Stimulated activated CD4-positive, alpha-beta T cell treated with anti-CD3 and anti-CD28 coated beads, Interleukin-4, amount 100 ng/mL, for 4 hours (primary cell): ENCODE data around the gene FAM228B.
"Not testable (repeated sequence)": the region's sequence is repeated elsewhere in the genome, so short reads cannot be mapped to it uniquely, and the experiment has no call there.

Experiments
- DNase-seq, 2 experiments: peaks; one replicate each; pipeline ENCODE4 v3.0.0-alpha.2; 2020

Gene FAM228B

GRCh38 chr2:24123195-24123921 lies at the start of gene FAM228B, which contains the start of gene PFN4:
FAM228B (plus strand) TSS chr2:24123469; CDS start chr2:24124362, 893 bp downstream.
PFN4 (minus strand) TSS chr2:24123334; CDS start chr2:24122535, 799 bp downstream.
- peak; percentile 47 to 57 for DNase-seq

- no peak for DNase-seq
These were observed 49.5 kb upstream of the FAM228B start for GRCh38 chr2:24073816-24074215.

- DNase-seq = no peak
These were observed 48.0 kb upstream of the FAM228B start for GRCh38 chr2:24075259-24075658.

GRCh38 chr2:24075915-24076848 lies 47.1 kb upstream of the FAM228B start, which contains the start of gene SF3B6:
SF3B6 (minus strand) TSS chr2:24076326; CDS start chr2:24076229, 97 bp downstream.
- peak; percentile 99 to 100 for DNase-seq

GRCh38 chr2:24076849-24077534 lies 46.3 kb upstream of the FAM228B start:
- DNase-seq = no peak

- no peak for DNase-seq
These were observed 45.8 kb upstream of the FAM228B start for GRCh38 chr2:24077535-24077877.

GRCh38 chr2:24077879-24078278 lies 45.4 kb upstream of the FAM228B start:
- no peak for DNase-seq

- no peak for DNase-seq
These were observed 42.6 kb upstream of the FAM228B start for GRCh38 chr2:24080701-24081100.

GRCh38 chr2:24082787-24083566 lies 40.3 kb upstream of the FAM228B start:
- DNase-seq = no peak

- DNase-seq = no peak
These were observed 39.5 kb upstream of the FAM228B start for GRCh38 chr2:24083567-24084385.

- peak; percentile 64 to 83 for DNase-seq
These were observed 38.7 kb upstream of the FAM228B start, which contains the start of gene TP53I3 for GRCh38 chr2:24084386-24085199. TP53I3 (minus strand) TSS chr2:24084834; CDS start chr2:24084326, 508 bp downstream.

GRCh38 chr2:24085200-24085489 lies 38.1 kb upstream of the FAM228B start:
- DNase-seq = no peak

- no peak for DNase-seq
These were observed 37.0 kb upstream of the FAM228B start for GRCh38 chr2:24086241-24086640.

- no peak for DNase-seq
These were observed 36.2 kb upstream of the FAM228B start for GRCh38 chr2:24087032-24087431.

GRCh38 chr2:24088821-24089359 lies 34.4 kb upstream of the FAM228B start:
- DNase-seq = no peak

GRCh38 chr2:24093270-24093669 lies 30.0 kb upstream of the FAM228B start:
- DNase-seq = not testable (repeated sequence)

- DNase-seq = not testable (repeated sequence)
These were observed 28.0 kb upstream of the FAM228B start for GRCh38 chr2:24095171-24095677.

- DNase-seq = not testable (repeated sequence)
These were observed 22.5 kb upstream of the FAM228B start for GRCh38 chr2:24100732-24101131.

GRCh38 chr2:24101992-24102391 lies 21.3 kb upstream of the FAM228B start:
- DNase-seq = no peak

GRCh38 chr2:24102677-24103076 lies 20.6 kb upstream of the FAM228B start:
- no peak for DNase-seq
